NCI-H146 treated with DMSO at 0.1 percent for 48 hours (cell line): Measurements from ENCODE around the gene LIMS1.
"Not testable (repeated sequence)": the region's sequence is repeated elsewhere in the genome, so short reads cannot be mapped to it uniquely, and the experiment has no call there.

Experiments
- DNase-seq: peaks from one replicate; lab custom pipeline; 2025; ENCODE audit not compliant: unreplicated experiment; lab: John Stamatoyannopoulos, UW

LIMS1 gene

GRCh38 chr2:108716971-108717370, 182.7 kb downstream of the LIMS1 start:
- DNase-seq = not testable (repeated sequence)

GRCh38 chr2:108719149-108720044, 185.1 kb downstream of the LIMS1 start, which contains the start of gene RANBP2:
TSS of gene RANBP2 (plus strand) at chr2:108719482. CDS start at chr2:108719607, 125 bp downstream.
- DNase-seq = peak; percentile 89

GRCh38 chr2:108726048-108726447, 191.8 kb downstream of the LIMS1 start:
- DNase-seq = not testable (repeated sequence)

- DNase-seq = not testable (repeated sequence)
Observed at GRCh38 chr2:108734656-108735055, 200.4 kb downstream of the LIMS1 start.
